MM.1S (cell line): ENCODE measurements around the gene PSTK.
A peak's percentile ranks its signal among the peaks of the same experiment; 100 is the strongest.

Source experiments
- DNase-seq: peaks from one replicate; pipeline ENCODE4 v3.0.0-alpha.2; 2015
- H2AFZ ChIP-seq: fragments of 300-600 bp; sonication (generic); 2 replicates; pipeline ENCODE4 v1.6.0; 2016; ENCODE audit warnings: antibody characterized with exemption, low read length
- H3F3A ChIP-seq: fragments of 300-600 bp; sonication (generic); 2 replicates; pipeline ENCODE4 v1.6.1; 2016; ENCODE audit warnings: mild to moderate bottlenecking, antibody characterized with exemption, low read length, moderate library complexity, mixed read lengths; ENCODE audit not compliant: insufficient read depth
- H3K27ac ChIP-seq: fragments of 300-600 bp; sonication (generic); 2 replicates; pipeline ENCODE4 v1.5.1; 2016; ENCODE audit warnings: mild to moderate bottlenecking, low read length
- H3K27me3 ChIP-seq: fragments of 300-600 bp; sonication (generic); replicated peaks from 2 replicates; pipeline ENCODE4 v1.6.0; 2016; ENCODE audit warnings: low read length; ENCODE audit not compliant: insufficient read depth
- H3K36me3 ChIP-seq: fragments of 300-600 bp; sonication (generic); replicated peaks from 2 replicates; pipeline ENCODE4 v1.6.1; 2016; ENCODE audit warnings: mild to moderate bottlenecking, low read length, mixed read lengths; ENCODE audit not compliant: insufficient read depth
- H3K4me1 ChIP-seq: fragments of 300-600 bp; sonication (generic); 2 replicates; pipeline ENCODE4 v1.6.1; 2016; ENCODE audit warnings: low read length, mixed read lengths
- H3K4me2 ChIP-seq: fragments of 300-600 bp; sonication (generic); 2 replicates; pipeline ENCODE4 v1.6.0; 2016; ENCODE audit warnings: low read depth, low read length
- H3K4me3 ChIP-seq: fragments of 300-600 bp; sonication (generic); 2 replicates; pipeline ENCODE4 v1.5.1; 2016; ENCODE audit warnings: low read length, mixed read lengths
- H3K79me2 ChIP-seq: fragments of 300-600 bp; sonication (generic); 2 replicates; pipeline ENCODE4 v1.6.1; 2016; ENCODE audit warnings: mixed run types, low read length, mixed read lengths
- H3K9ac ChIP-seq: fragments of 300-600 bp; sonication (generic); 2 replicates; pipeline ENCODE4 v1.6.1; 2016; ENCODE audit warnings: low read length, mixed read lengths
- H3K9me2 ChIP-seq: fragments of 300-600 bp; sonication (generic); replicated peaks from 2 replicates; pipeline ENCODE4 v1.6.1; 2016; ENCODE audit warnings: mild to moderate bottlenecking, low read length, mixed read lengths; ENCODE audit not compliant: insufficient read depth
- H3K9me3 ChIP-seq: fragments of 300-600 bp; sonication (generic); replicated peaks from 2 replicates; pipeline ENCODE4 v1.6.1; 2016; ENCODE audit warnings: mild to moderate bottlenecking, low read length, mixed read lengths; ENCODE audit not compliant: insufficient read depth
- H4K20me1 ChIP-seq: fragments of 300-600 bp; sonication (generic); 2 replicates; pipeline ENCODE4 v1.6.1; 2016; ENCODE audit warnings: mild to moderate bottlenecking, low read length, moderate library complexity, mixed read lengths; ENCODE audit not compliant: insufficient read depth
- CTCF ChIP-seq: fragments of 300-600 bp; sonication (generic); IDR thresholded peaks from 2 replicates; pipeline ENCODE4 v1.5.1; 2016; ENCODE audit warnings: antibody characterized with exemption, low read length, mixed read lengths
- EZH2 ChIP-seq: fragments of 300-600 bp; sonication (generic); optimal IDR thresholded peaks from 2 replicates; pipeline ENCODE3; 2017; ENCODE audit warnings: low read depth, mild to moderate bottlenecking, antibody characterized with exemption, low read length, mixed read lengths
- EZH2phosphoT487 ChIP-seq: fragments of 300-600 bp; sonication (generic); IDR thresholded peaks from 2 replicates; pipeline ENCODE4 v1.6.1; 2018; ENCODE audit warnings: antibody characterized with exemption, low read length

The PSTK gene

DNA sequence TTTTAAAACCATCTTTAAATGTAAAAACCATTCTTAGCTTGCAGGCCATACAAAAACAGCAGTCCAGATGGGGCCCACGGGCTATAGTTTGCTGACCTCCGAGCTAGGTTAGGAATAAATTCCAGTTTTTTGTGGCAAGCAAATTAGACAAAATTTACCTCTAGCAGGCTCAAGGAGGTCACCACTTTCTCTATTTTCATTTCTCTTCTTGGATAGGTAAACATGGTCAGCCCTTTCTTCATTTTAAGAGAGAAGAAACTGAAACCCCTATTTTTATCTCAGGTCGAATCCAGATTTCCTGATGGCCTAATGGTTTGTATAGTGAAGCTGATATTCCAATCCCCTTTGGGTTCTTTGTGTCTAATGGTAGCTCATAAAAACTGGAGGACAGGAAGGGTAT is 17.7 kb downstream of the PSTK start:
- Histone ChIP-seq H2AFZ (no peak overlapping the region), H3K9me3 (no peaks in the 10 kb centered on the region), H3K4me2 (peak overlapping the region; percentile 71), H3K27me3 (no peaks in the 10 kb centered on the region), H3K9me2 (no peaks in the 10 kb centered on the region), H3F3A (peaks cover 15% of the 10 kb centered on the region; the same call in 1 of the 2 replicates), H4K20me1 (peaks cover 31% of the 10 kb centered on the region), H3K4me1 (peaks cover 24% of the 10 kb centered on the region), H3K36me3 (peaks cover 9% of the 10 kb centered on the region; the same call in 1 of the 2 replicates), H3K4me3 (peak overlapping the region; percentile 15; the same call in 1 of the 2 replicates), H3K27ac (no peak overlapping the region), H3K9ac (no peak overlapping the region), H3K79me2 (peaks cover 49% of the 10 kb centered on the region)
- TF ChIP-seq EZH2, result no peak
- no peak for TF ChIP-seq CTCF
- TF ChIP-seq EZH2phosphoT487, result no peak
- DNase-seq, result peak; percentile 21

- Histone ChIP-seq H3K36me3 (peaks cover 9% of the 10 kb centered on the region; the same call in 1 of the 2 replicates), H3K4me3 (peak overlapping the region; percentile 15; the same call in 1 of the 2 replicates), H3K79me2 (peaks cover 54% of the 10 kb centered on the region), H3K4me2 (peak overlapping the region; percentile 71), H3K4me1 (peaks cover 24% of the 10 kb centered on the region), H3K27me3 (no peaks in the 10 kb centered on the region), H3F3A (peaks cover 15% of the 10 kb centered on the region; the same call in 1 of the 2 replicates), H2AFZ (no peak overlapping the region), H3K9me2 (no peaks in the 10 kb centered on the region), H3K27ac (no peak overlapping the region), H3K9me3 (no peaks in the 10 kb centered on the region), H3K9ac (no peak overlapping the region), H4K20me1 (peaks cover 31% of the 10 kb centered on the region)
- no peak for DNase-seq
- TF ChIP-seq EZH2phosphoT487, result no peak
- TF ChIP-seq CTCF, result no peak
Measured at GRCh38 chr10:122998360-122998917, 18.2 kb downstream of the PSTK start.

GRCh38 chr10:122998934-122999333 is 18.7 kb downstream of the PSTK start:
- peaks cover 59% of the 10 kb centered on the region for H3K79me2 ChIP-seq
- H3K4me3 ChIP-seq, result no peak overlapping the region
- no peaks in the 10 kb centered on the region for H3K27me3 ChIP-seq
- no peak overlapping the region for H3K9ac ChIP-seq
- no peaks in the 10 kb centered on the region for H3K9me3 ChIP-seq
- no peak overlapping the region for H2AFZ ChIP-seq
- peaks cover 24% of the 10 kb centered on the region for H3K4me1 ChIP-seq
- H3K4me2 ChIP-seq, result no peak overlapping the region
- H3K27ac ChIP-seq, result no peak overlapping the region
- no peak for DNase-seq
- peaks cover 15% of the 10 kb centered on the region; the same call in 1 of the 2 replicates for H3F3A ChIP-seq
- peaks cover 31% of the 10 kb centered on the region for H4K20me1 ChIP-seq
- TF ChIP-seq EZH2phosphoT487 (no peak), EZH2 (no peak), CTCF (no peak)
- 0 out of 2 replicates have a peak, but pooled peaks cover 9% of the 10 kb centered on the region for H3K36me3 ChIP-seq
- H3K9me2 ChIP-seq, result no peaks in the 10 kb centered on the region
